ENCODE data around the gene MRPS18C. TPM values are rescaled to one million over a fixed set of nuclear protein-coding genes. Genes with fewer than 3 reads are reported as not detected.
A peak's percentile ranks its signal among the peaks of the same experiment; 100 is the strongest.

MRPS18C gene
- 10 to 100 TPM; 45.2 to 72.1 (median 56.0) TPM for total RNA-seq (2021; fragmentation: NEBNext Ultra II Directional; extraction: Animal tissue kit (Norgen Biotek cat#: 25700))
- long read RNA-seq, transcript MRPS18C-201 (6 exons, 1,643 nt) = major isoform, 70 of 79 reads
- long read RNA-seq, transcript MRPS18C-204 (5 exons, 666 nt) = minor isoform, 5 of 79 reads
- long read RNA-seq, partial matches to known transcripts = 4 of 79 reads
- long read RNA-seq, other reads (novel, unspliced or antisense) = 0 of 79 reads

DNA sequence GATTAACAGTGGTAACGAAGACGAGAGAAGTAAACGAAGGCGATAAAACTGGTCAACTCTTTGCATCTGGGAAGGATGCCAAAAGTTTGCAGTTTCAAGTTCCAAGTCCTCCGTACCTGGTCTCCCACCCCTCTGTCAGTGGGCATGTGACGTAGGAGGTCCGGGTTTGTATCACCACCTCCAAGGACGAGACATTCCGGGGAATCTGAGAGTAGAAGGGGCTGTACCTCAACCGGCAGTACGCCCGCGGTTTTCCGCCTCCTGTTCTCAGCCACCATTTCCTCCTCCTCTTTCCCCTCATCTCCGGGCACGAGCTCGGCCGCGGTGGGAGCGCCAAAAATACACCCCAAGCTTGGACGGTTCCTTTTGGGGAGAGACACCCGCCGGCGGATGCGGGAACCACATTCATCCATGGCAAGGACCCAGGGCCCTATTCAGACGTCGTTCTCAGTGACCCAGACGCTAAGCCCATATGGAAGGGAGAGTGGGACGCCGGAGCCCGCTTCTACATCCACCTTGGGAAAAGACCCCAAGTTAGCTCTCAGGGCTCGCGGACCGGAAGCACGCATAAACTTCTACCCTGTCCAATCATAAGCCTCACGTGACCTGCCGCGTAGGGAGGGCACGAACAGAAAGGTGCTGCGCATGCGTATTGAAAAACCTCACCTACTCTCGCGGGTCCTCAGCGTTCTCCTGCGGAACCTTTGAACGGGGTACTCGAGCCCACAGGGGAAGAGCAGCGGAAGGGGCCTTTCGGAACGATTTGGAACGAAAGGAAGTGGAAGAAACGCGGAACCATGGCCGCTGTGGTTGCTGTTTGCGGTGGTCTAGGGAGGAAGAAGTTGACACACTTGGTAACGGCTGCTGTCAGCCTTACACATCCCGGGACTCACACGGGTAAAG is at the start of gene MRPS18C, which contains the start of gene HELQ:
Gene MRPS18C, plus strand, starts transcription at position 778 of the 903 bp plus-strand sequence. Its CDS starts 20 bp downstream, at position 798.
Gene HELQ, minus strand, starts transcription at position 543 of the 903 bp plus-strand sequence. Its CDS starts 130 bp downstream, at position 413.
- Mint-ChIP-seq H3K4me3 (peak within 1 kb of the TSS; percentile 99), H3K4me1 (ENCODE audit: low read depth) (peaks cover 17% of the 10 kb centered on the region), H3K9me3 (no peaks in the 10 kb centered on the region), H3K27ac (peak within 1 kb of the TSS; percentile 100), H3K27me3 (ENCODE audit: insufficient read depth) (peaks cover 3% of the 10 kb centered on the region; the same call in 1 of the 2 replicates), H3K36me3 (ENCODE audit: low read depth) (peaks cover 42% of the 10 kb centered on the region)
- TF ChIP-seq, protein P1, sequence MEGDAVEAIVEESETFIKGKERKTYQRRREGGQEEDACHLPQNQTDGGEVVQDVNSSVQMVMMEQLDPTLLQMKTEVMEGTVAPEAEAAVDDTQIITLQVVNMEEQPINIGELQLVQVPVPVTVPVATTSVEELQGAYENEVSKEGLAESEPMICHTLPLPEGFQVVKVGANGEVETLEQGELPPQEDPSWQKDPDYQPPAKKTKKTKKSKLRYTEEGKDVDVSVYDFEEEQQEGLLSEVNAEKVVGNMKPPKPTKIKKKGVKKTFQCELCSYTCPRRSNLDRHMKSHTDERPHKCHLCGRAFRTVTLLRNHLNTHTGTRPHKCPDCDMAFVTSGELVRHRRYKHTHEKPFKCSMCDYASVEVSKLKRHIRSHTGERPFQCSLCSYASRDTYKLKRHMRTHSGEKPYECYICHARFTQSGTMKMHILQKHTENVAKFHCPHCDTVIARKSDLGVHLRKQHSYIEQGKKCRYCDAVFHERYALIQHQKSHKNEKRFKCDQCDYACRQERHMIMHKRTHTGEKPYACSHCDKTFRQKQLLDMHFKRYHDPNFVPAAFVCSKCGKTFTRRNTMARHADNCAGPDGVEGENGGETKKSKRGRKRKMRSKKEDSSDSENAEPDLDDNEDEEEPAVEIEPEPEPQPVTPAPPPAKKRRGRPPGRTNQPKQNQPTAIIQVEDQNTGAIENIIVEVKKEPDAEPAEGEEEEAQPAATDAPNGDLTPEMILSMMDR (IDR thresholded peaks at IDR 0.05) = peak; percentile 53
- peak; percentile 98 for DNase-seq

DNA sequence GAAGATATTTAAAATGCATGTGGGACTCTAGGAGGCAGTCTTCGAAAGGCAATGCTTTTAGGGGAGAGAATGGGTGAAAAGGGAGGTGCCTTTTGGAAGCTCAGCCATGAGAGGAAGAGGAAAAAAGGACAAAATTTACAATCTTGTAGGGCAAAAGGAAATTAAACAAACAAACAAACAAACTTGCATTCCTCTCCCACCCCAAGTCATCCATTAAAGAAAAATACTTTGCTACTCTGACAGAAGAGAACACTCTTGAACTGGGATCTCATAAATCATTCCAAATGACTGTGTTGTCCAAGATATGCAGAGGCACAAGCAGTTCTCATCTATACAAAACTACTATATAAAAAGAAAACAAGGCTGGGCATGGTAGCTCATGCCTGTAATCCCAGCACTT is 47.0 kb upstream of the MRPS18C start:
- H3K27ac Mint-ChIP-seq = no peak overlapping the region

GRCh38 chr4:83413676-83414075 is 42.2 kb upstream of the MRPS18C start:
- TF ChIP-seq, protein P1 (IDR thresholded peaks at IDR 0.05) = no peak
- Mint-ChIP-seq H3K27ac (no peak overlapping the region), H3K9me3 (no peaks in the 10 kb centered on the region), H3K4me3 (no peak overlapping the region), H3K4me1 (ENCODE audit: low read depth) (no peaks in the 10 kb centered on the region), H3K36me3 (ENCODE audit: low read depth) (peaks cover 14% of the 10 kb centered on the region), H3K27me3 (ENCODE audit: insufficient read depth) (no peaks in the 10 kb centered on the region; the same call in 1 of the 2 replicates)
- no peak for DNase-seq

More for the DNA sequence above, 47.0 kb upstream of the MRPS18C start:
- H3K4me3 Mint-ChIP-seq = no peak overlapping the region
- TF ChIP-seq, protein P1 (IDR thresholded peaks at IDR 0.05) = no peak
- no peaks in the 10 kb centered on the region for H3K9me3 Mint-ChIP-seq
- DNase-seq = no peak
- no peaks in the 10 kb centered on the region; the same call in 1 of the 2 replicates for H3K27me3 Mint-ChIP-seq (ENCODE audit: insufficient read depth)
- no peaks in the 10 kb centered on the region for H3K4me1 Mint-ChIP-seq (ENCODE audit: low read depth)
- H3K36me3 Mint-ChIP-seq (ENCODE audit: low read depth) = peaks cover 8% of the 10 kb centered on the region; the same call in 1 of the 2 replicates

DNA sequence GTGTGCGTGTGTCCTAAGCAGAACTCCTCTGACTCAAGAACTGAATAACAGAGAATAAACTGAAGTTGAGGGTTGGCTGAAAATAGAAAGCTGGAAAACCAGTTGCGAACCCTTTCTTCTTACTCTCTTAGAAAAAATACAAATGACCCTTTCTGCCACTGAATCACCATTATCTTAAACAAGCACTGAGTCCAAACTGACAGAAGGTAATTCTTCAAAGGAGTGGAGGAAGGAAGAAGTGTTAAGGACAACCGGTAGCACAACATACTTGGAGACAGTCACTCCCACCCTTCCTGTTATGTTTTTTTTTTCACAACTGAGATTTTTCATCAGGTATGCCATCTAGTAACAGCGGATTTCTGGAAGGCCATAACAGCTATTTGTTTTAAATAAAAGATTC is 38.3 kb upstream of the MRPS18C start:
- no peak for DNase-seq
- H3K36me3 Mint-ChIP-seq (ENCODE audit: low read depth) = peaks cover 19% of the 10 kb centered on the region
- H3K4me3 Mint-ChIP-seq = no peak overlapping the region
- TF ChIP-seq, protein P1 (IDR thresholded peaks at IDR 0.05) = no peak
- no peak overlapping the region for H3K27ac Mint-ChIP-seq
- no peaks in the 10 kb centered on the region for H3K9me3 Mint-ChIP-seq
- no peaks in the 10 kb centered on the region for H3K27me3 Mint-ChIP-seq (ENCODE audit: insufficient read depth)
- no peaks in the 10 kb centered on the region for H3K4me1 Mint-ChIP-seq (ENCODE audit: low read depth)

- Mint-ChIP-seq H3K27ac (no peak overlapping the region), H3K27me3 (ENCODE audit: insufficient read depth) (no peaks in the 10 kb centered on the region), H3K4me1 (ENCODE audit: low read depth) (no peaks in the 10 kb centered on the region), H3K4me3 (no peak overlapping the region), H3K9me3 (no peaks in the 10 kb centered on the region), H3K36me3 (ENCODE audit: low read depth) (peaks cover 14% of the 10 kb centered on the region)
- TF ChIP-seq, protein P1 (IDR thresholded peaks at IDR 0.05) = no peak
- DNase-seq = no peak
These were observed 37.6 kb upstream of the MRPS18C start for GRCh38 chr4:83418211-83418610.
